Right lung (tissue), 5 donors: ENCODE data around the gene UBE2M. TPM values are rescaled to one million over a fixed set of nuclear protein-coding genes. Genes with fewer than 3 reads are reported as not detected.
"Not testable (repeated sequence)": the region's sequence is repeated elsewhere in the genome, so short reads cannot be mapped to it uniquely, and the experiment has no call there.

Experiments used
- DNase-seq, 2 donors: peaks; one replicate each; pipeline ENCODE4 v3.0.0-alpha.2; 2013
- polyA plus RNA-seq, 5 donors: library from polyadenylated mRNA; unstranded; fragments of 120-200 nt; gene quantifications; one replicate each; pipeline versions ENCODE4 v1.2.1 to v1.2.3, GENCODE V29; 2013; ENCODE audit warnings: inconsistent platforms in 1 of 5, low replicate concordance in 1 of 5; ENCODE audit not compliant: insufficient read length in 5 of 5, insufficient read depth in 1 of 5

The UBE2M gene
- polyA plus RNA-seq, 5 donors = 64.8 to 90.5 (median 77.1) TPM

DNA sequence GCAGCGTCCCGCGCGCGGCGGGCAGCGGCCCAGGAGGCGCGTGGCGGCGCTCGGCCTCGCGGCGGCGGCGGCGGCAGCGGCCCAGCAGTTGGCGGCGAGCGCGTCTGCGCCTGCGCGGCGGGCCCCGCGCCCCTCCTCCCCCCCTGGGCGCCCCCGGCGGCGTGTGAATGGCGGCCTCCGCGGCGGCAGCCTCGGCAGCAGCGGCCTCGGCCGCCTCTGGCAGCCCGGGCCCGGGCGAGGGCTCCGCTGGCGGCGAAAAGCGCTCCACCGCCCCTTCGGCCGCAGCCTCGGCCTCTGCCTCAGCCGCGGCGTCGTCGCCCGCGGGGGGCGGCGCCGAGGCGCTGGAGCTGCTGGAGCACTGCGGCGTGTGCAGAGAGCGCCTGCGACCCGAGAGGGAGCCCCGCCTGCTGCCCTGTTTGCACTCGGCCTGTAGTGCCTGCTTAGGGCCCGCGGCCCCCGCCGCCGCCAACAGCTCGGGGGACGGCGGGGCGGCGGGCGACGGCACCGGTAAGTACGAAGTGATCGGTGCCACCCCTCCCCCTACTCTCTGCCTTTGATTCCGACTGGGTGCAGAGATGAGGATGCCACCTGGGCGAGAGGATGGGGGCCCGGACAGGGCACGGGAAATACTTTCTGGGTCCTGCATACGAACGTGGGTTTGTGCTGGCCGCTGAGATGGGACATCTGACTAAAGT, 13.7 kb downstream of the UBE2M start:
- no peak for DNase-seq

DNA sequence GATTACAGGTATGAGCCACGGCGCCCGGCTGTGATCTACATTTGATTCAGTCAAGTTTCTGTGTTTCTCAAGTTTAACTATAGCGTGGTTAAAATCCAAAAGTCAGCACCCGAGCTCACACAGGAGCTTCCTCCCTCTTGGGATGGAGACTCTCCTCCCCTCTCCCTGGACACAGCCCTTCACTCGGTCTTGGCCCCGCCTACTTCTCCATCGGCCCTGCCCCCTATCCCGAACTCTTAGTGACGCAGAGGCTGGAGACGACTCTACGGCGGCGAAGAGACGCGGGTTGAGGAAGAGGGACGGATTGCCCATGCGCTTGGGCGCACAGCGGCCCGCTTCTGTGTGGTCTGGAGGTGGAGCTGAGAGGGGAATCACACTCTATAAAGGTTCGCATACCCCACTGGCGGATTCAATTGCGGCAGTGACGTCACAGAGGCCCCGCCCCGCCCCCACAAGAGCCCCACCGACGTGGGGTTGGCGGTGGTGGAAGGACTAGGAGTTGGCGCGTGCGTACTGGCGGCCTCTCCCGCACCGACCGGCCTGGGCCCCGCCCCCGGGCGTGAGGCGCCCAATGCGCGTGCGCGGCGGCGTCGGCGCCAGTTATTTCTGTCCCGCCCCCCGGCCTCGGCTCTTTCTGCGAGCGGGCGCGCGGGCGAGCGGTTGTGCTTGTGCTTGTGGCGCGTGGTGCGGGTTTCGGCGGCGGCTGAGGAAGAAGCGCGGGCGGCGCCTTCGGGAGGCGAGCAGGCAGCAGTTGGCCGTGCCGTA, 14.4 kb downstream of the UBE2M start, which contains the start of gene TRIM28:
TSS of gene TRIM28 (plus strand) at position 239 of the 765 bp plus-strand sequence. CDS start 694 bp downstream, outside the sequence.
- peak; percentile 99 for DNase-seq

DNA sequence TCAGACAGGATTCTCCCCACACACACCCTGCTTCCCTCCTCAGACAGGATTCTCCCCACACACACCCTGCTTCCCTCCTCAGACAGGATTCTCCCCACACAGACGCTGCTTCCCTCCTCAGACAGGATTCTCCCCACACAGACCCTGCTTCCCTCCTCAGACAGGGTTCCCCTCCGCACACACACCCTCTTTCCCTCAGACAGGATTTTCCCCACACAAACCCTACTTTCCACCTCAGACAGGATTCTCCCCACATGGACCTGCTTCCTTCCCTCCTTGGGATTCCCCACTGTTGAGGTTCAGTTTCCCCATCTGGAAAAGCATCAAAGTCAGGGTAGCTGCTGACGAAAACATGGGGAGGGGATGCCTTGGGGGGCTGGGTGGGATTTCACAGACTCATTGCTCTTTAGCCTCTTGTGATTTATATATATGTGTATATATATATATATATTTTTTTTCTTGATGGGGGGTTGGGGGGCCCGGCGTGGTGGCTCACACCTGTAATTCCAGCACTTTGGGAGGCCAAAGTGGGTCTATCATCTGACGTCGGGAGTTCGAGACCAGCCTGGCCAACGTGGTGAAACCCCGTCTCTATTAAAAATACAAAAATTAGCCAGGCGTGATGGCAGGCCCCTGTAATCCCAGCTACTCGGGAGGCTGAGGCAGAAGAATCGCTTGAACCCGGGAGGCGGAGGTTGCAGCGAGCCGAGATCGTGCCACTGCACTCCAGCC, 15.6 kb downstream of the UBE2M start:
- not testable (repeated sequence) for DNase-seq

DNA sequence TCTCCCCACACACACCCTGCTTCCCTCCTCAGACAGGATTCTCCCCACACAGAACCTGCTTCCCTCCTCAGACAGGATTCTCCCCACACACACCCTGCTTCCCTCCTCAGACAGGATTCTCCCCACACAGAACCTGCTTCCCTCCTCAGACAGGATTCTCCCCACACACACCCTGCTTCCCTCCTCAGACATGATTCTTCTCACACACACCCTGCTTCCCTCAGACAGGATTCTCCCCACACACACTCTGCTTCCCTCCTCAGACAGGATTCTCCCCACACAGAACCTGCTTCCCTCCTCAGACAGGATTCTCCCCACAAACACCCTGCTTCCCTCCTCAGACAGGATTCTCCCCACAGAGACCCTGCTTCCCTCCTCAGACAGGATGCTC, 19.2 kb downstream of the UBE2M start:
- DNase-seq = not testable (repeated sequence)

DNA sequence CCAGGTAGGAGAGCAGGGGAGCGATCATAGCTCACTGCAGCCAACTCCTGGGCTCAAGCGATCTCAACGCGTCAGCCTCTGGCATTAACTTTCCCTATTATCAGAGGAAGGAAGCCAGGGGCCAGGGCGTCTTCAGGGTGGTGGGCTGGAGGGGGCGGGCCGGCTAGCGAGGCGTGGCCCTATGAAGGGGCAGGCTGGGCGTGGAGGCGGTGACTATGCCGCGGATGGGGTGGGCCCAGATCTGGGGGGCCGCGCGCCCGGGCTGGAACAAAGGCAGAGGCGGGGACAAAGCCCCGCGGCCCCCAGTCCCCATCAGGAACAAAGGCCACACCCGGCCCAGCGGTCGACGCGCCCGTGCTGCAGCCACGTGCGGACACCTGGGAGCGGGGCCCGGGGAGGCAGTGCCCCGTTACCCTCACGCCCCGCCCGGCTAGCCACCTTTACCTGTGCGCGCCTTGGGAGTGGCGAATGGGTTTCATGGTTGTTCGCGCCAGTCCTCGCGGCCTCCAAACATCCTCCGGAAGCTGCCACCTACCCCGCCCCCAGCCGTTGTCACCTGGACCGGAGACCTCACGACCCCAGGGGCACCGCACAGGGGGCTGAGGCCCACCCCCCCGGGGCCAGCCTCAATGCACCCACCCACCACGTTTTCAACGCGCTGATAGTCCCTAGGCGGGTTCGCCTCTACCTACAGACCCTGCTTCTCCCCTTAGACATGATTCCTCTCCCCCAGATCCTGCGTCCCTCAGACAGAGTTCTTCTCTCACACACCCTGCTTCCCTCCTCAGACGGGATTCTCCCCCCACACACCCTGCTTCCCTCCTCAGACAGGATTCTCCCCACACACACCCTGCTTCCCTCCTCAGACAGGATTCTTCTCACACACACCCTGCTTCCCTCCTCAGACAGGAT, 19.9 kb downstream of the UBE2M start:
- peak; percentile 81 to 82 for DNase-seq

DNA sequence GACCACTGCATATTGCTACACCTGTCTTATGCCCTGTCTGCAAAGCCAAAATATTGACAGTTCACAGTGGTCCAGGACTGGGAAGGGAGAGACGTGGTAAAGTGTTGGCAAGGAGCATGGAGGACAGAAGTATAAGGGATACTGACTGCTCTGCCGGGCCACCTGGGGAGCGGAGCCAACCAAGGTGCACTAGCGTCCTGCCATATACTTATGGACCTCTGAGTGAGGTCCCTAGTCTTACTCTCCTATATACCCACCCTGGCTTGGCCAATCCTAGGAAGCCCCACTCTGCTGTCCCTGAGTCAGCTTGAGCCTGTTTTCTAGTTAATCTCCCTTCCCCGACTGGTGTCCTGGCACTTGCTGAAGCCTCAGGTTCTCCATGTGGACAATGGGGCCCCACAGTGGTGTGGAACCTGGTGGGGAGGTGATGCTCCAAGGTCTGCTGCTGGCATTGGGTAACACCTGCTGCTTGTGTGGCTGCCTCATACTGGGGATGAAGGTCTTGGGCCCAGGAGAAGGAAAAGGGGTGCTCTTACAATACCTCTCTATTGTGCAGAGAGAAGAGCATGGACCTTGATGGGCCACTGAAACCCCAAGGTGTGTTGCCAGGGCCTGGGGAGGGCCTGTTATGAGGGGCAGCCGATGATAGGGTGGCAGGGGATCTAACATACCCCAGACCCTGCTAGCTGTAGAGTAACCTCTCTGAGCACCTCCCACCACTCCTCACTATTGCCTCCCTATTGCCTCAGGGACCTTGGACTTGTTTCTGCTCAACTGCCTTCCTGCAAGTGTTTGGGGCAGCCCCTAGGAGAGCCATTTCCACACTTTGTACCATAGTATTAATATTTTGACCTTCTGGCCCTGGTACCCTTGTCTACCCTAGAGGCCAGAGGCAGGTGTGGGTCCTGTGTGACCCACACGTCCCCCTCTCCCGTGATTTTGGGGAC, 21.3 kb downstream of the UBE2M start:
- no peak for DNase-seq

DNA sequence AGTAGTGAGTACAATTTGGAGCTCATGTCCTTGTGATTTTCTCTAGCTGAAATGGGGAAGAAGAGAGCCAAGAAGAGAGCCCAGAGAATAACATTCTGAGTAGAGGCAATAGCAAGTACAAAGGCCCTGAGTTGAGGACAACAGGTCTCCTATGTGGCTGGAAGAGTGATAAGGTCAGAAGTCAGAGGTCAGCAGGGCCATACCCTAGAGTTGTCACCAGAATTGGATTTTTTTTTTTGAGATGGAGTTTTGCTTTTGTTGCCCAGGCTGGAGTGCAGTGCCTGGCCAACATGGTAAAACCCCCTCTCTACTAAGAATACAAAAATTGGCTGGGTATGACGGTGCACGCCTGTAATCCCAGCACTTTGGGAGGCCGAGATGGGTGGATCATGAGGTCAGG, 22.6 kb downstream of the UBE2M start:
- DNase-seq = no peak

DNA sequence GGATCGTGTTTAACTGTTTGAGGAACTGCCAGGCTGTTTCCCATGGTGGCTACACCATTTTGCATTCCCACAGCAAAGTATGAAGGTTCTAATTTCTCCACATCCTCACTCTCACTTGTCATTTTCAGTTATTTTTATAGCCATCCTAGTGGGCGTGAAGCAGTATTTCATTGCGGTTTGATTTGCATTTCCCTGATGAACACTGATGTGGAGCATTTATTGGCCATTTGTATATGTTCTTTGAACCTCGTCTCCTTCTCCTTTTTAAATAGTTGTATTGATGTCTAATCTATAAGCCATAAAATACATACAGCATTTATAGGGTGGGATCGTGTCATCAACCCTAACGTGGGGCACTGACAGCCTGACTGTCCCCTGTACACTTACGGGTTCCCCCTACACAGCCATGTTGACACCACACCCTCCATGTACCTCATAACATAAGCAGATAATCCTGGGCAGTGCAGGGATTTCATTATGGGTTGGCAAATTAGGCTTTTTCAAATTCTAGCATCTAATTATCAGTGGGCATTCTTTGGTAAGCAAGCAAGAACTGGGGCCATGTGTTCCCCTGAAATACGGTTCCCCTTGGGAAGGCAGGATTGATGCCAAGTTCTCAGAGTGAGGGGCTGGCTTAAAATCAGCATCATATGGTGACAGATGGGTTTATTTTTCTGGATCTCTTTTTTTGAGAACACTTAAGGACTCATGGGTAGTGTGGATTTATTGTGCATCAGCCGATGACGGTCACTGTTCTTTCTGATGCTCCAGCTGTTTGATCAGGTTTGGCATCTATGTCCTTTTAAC, 27.2 kb downstream of the UBE2M start:
- no peak for DNase-seq

DNA sequence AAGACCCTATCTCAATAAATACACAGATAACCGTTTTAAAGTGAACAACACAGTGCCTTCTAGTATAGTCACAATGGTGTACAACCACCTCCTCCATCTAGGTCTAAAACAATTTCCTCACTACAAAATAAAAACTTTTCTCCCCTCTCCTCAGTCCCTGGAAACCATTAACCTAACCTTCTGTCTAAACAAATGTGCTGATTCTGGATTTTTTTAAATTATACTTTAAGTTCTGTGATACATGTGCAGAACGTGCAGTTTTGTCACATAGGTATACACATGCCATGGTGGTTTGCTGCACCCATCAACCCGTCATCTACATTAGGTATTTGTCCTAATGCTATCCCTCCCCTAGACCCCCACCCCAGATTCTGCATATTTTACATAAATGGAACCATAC, 29.0 kb downstream of the UBE2M start:
- DNase-seq = no peak

DNA sequence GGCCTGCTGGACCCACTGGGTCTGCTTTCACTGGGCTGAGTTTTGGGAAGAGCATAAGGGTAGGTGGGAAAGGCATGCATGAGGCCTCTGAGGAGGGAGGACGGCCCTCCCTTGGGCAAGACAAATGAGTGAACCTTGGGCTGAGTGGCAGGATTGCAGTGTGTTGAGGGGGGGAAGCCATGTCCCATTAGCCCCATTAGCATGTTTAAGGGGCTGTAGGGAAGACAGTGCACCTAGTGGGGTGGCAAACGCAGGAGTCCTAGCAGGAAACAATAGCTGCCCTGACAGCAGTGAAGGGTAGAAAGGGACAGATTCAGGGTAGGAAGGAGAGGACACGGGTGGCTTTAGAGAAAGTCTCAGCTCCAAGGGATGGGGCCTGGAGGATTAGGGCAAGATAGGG, 35.7 kb downstream of the UBE2M start:
- DNase-seq = no peak

DNA sequence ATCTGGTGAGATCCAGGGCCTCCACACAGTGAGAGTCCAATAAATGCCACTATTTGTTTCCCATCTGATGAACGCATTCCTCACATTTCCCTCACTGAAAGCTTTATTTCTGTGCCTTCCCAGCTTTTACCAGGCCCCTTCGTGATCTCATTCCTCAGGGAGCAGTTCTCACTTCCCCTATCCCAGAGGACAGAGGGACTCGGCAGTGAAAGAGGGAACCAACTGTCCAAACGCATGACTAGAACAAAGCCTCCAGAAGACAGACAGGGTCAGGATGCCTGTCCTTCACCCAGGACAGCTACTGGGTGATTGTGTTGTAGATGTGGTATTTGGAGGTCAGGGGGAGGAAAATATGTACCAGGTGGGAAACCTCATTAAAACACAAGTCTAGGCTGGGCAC, 36.8 kb downstream of the UBE2M start:
- no peak for DNase-seq

DNA sequence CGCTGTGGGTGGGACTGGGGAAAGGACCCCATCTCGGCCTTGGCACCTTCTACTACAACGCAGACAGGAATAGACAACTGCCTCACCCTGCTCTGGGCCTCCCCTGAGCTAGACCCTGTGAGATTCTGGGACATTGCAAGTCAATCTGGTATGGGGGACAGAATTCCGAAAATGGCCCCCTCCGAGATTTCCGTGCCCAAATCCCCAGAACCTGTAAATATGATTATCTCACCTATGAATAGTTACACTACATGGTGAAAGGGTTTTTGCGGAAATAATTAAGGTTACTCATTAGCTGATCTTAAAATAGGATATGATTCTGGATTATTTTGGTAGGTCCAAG, 38.2 kb downstream of the UBE2M start:
- DNase-seq = no peak

DNA sequence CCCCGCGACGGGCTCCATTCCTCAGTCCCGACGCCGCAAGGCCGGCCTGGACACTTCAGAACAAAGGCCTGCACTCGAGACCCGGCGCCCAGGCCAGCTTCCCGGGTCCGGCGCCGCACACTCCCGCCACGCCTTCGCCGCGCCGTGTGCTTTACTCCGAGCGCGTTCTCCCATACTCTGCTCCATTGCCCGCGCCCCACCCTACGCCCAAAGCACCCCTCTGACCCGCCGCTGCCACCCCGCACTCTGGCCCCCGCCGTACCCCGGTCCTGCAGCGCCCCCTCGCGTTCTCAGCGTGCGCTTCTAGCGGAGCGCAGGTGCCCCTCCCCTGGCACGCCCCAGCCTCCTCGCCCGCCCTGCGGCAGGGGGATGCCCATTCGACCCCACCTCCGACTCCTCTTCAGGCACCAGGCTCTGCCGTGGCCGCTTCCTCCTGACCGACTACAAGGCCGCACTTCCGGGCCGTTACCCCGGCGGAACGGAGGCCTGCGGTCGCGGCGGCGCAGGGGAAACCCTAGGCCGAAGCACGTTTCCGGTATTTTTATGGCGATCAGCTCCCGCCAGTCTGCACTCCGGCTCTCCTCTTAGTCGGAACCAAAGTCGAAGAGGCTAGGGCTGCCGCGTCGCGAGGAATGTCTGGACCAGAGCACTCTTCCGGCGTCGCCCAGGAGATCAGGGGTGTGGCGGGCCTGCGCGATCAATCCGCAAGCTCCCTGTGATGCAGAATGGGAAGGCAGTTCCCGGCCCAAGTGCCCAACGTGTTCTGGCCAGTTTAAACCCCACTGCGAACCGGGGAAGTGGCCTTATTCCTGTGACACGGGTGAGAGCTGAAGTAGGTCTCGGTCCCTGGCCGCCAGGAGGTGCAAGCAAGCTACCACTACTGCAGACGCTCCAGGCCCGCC, 38.8 kb downstream of the UBE2M start, which contains the start of gene ZBTB45:
TSS of gene ZBTB45 (minus strand) at position 456 of the 902 bp plus-strand sequence. CDS start 2,137 bp downstream, outside the sequence.
- DNase-seq = peak; percentile 91 to 94

DNA sequence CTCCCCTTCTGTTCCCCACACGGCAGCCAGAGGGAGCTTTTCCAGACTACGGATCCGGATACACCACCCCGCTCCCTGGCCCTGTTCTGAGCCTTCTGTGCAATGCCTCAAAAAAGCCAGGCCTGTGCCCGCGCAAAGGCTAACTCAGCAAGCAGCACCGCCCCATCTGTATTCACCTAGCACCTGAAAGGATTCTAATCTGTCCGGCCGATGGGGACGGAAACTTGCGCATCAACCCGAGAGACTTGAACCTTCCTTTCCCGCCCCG, 39.4 kb downstream of the UBE2M start:
- peak in 1 of 2 donors; percentile 63 for DNase-seq

DNA sequence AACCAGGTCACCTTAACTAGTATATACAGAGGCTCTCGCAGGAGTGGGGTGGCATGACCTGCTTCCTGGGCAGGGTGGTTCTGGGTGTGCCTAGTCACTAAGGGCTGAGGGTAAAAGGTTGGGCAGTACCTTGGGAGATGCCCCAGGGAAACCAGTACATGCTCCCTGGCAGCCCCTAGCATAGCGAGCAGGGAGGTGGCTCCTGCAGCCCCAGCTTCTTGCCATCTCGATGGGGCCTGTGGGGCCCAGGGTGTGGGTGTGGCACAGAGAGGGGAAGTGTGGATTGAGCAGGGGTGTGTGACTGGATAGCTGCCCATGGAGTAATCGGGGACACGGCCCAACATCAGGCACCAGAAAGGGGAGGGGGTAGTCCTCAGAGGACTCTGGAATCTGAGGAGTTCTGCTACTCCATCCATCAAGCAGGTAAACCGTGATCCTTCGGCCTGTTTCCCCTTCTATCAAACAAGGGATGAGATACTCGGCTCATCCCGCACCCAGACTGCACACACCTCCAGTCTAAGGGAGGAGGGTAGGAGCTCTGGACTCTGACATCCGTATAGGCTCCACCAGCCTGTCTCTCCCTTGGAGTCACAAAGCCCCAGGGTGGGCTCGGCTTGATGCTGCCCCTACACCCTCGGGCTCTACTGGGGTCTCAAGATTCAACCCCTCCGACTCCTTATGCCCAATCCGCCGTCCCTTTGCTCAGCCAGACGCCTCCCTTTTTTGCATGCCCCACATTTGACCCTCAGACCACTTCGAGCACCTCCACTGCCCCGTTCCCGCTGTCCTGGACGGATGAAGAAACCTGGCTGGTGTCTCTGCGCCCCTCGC, 39.9 kb downstream of the UBE2M start:
- no peak for DNase-seq

DNA sequence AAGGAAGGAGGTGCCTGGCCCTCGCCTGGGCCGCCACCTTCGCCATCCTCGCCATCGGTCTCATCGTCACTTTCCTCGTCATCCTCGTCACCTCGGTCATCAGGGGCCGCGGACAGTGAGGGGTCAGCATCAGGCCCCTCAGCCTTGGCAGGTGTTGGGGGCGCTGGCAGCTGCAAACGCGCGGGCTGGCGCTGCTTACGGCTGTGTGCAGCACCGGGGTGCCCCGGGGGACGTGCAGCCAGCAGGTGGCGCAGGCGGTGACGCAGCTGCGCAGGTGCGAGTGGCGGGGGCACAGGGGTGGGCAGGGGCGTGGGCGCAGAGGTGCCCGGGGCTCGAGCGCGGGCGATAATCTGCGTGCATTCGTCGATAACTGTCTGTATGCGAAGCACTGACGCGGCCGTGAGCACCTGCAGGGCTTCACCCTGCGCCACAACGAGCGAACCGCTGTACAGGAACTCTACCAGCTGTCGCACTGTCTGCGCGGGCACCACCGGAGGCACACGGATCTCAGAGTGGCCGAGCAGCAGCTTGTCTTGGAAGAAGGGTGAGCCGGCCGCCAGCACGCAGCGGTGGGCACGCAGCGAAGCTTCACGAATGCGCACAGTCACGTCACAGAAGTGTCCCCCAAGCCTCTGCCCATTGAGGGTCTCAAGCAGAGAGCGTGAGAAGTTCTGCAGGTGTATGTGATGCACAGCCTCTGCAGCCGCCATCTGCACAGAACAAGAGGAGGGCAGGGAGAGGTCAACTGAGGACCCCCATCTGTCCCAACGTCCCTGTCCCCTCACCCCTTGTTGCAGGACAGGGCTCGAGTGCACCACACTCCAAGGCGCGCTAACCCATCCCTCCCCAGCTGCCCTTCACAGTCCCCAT, 41.2 kb downstream of the UBE2M start:
- no peak for DNase-seq
